GM23248 (cell line): ENCODE measurements around the gene PTK7.

ENCODE experiments used
- EZH2 ChIP-seq: fragments of 200-600 bp; sonication (generic); IDR thresholded peaks from 2 replicates; pipeline ENCODE4 v1.6.1; 2018; ENCODE audit warnings: antibody characterized with exemption, mild to moderate bottlenecking; ENCODE audit not compliant: insufficient read depth, poor library complexity, severe bottlenecking
- EZH2phosphoT487 ChIP-seq: fragments of 200-600 bp; sonication (generic); IDR thresholded peaks from 2 replicates; pipeline ENCODE4 v1.6.1; 2018; ENCODE audit warnings: antibody characterized with exemption, moderate library complexity, mild to moderate bottlenecking, low read depth; ENCODE audit not compliant: insufficient read depth

- no peak for TF ChIP-seq EZH2
- TF ChIP-seq EZH2phosphoT487: no peak
These were observed 48.4 kb downstream of the PTK7 start for GRCh38 chr6:43124481-43124880.
